Activated CD8-positive, alpha-beta T cell treated with anti-CD3 and anti-CD28 coated beads, Interleukin-2, amount 10 ng/mL, durations not matched to agents 7 days and 5 days (primary cell): ENCODE data around the gene ZNF19. TPM values are rescaled to one million over a fixed set of nuclear protein-coding genes. Genes with fewer than 3 reads are reported as not detected.
"Not testable (repeated sequence)": the region's sequence is repeated elsewhere in the genome, so short reads cannot be mapped to it uniquely, and the experiment has no call there.

ENCODE experiments used
- ATAC-seq: fragments of 150-1000 bp; cut with Tn5 transposase; one replicate; pipeline ENCODE4 v1.10.0; 2021; ENCODE audit warnings: moderate library complexity
- CTCF ChIA-PET: fragments of 350-600 bp; sonication (Branson Sonifier 250); formaldehyde crosslinking; loops from one replicate; lab custom pipeline; 2021; ENCODE audit warnings: antibody characterized with exemption; lab: Charles Lee
- POLR2A ChIA-PET: fragments of 350-600 bp; sonication (Branson Sonifier 250); formaldehyde crosslinking; loops from one replicate; lab custom pipeline; 2021; ENCODE audit warnings: antibody characterized with exemption; lab: Charles Lee
- DNase-seq: peaks from one replicate; pipeline ENCODE4 v3.0.0-alpha.2; 2020
- H3K27ac Mint-ChIP-seq: one replicate; pipeline ENCODE4 v1.8.0; 2021; ENCODE audit warnings: mild to moderate bottlenecking, mixed read lengths
- H3K27me3 Mint-ChIP-seq: one replicate; pipeline ENCODE4 v1.8.0; 2021; ENCODE audit warnings: low read depth, mixed read lengths
- H3K36me3 Mint-ChIP-seq: one replicate; pipeline ENCODE4 v1.8.0; 2021; ENCODE audit warnings: low read depth, mixed read lengths
- H3K4me1 Mint-ChIP-seq: one replicate; pipeline ENCODE4 v1.8.0; 2021; ENCODE audit warnings: low read depth, mixed read lengths
- H3K4me3 Mint-ChIP-seq: one replicate; pipeline ENCODE4 v1.8.0; 2021; ENCODE audit warnings: mild to moderate bottlenecking, mixed read lengths
- H3K9me3 Mint-ChIP-seq: one replicate; pipeline ENCODE4 v1.8.0; 2022; ENCODE audit warnings: mixed read lengths; ENCODE audit not compliant: insufficient read depth
- total RNA-seq, 2 experiments: library from RNA; stranded (reverse); gene quantifications; one replicate each; pipeline ENCODE4 v1.2.3, GENCODE V29; 2021

ZNF19 gene
- total RNA-seq, 2 experiments from 2014 or later, result 2.7 TPM

- Mint-ChIP-seq H3K27ac (no peak overlapping the region), H3K9me3 (no peaks in the 10 kb centered on the region), H3K36me3 (no peaks in the 10 kb centered on the region), H3K4me1 (no peaks in the 10 kb centered on the region), H3K4me3 (no peak overlapping the region), H3K27me3 (peaks cover 18% of the 10 kb centered on the region)
- ChIA-PET CTCF (no interaction called here), POLR2A (no interaction called here)
- no peak for DNase-seq
- ATAC-seq, result no peak
Measured at GRCh38 chr16:71513302-71513701, 24.2 kb upstream of the ZNF19 start.

- no peaks in the 10 kb centered on the region for H3K9me3 Mint-ChIP-seq
- no peaks in the 10 kb centered on the region for H3K4me1 Mint-ChIP-seq
- ChIA-PET CTCF (no interaction called here), POLR2A (no interaction called here)
- H3K27ac Mint-ChIP-seq, result no peak overlapping the region
- H3K27me3 Mint-ChIP-seq, result peaks cover 21% of the 10 kb centered on the region
- no peak overlapping the region for H3K4me3 Mint-ChIP-seq
- ATAC-seq (no peak), DNase-seq (no peak)
- H3K36me3 Mint-ChIP-seq, result no peaks in the 10 kb centered on the region
Measured at GRCh38 chr16:71507061-71507460, 17.9 kb upstream of the ZNF19 start.

DNA sequence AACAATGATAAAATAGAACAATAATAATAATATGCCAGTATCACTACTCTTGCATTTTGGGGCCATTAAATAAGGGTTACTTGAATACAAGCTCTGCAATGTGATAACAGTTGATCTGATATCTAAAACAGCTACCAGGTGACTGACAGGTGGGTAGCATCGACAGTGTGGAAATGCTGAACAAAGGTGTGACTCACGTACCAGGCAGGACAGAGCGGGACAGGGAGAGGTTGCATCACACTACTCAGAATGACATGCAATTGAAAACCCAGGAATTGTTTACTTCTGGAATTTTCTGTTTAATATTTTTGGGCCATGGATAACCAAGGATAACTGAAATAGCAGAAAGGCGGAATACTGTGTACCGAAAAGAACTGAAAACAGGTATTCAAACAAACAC lies 15.8 kb upstream of the ZNF19 start:
- Mint-ChIP-seq H3K27me3 (peaks cover 21% of the 10 kb centered on the region), H3K9me3 (no peaks in the 10 kb centered on the region), H3K4me1 (no peaks in the 10 kb centered on the region), H3K27ac (no peak overlapping the region), H3K4me3 (no peak overlapping the region), H3K36me3 (no peaks in the 10 kb centered on the region)
- no peak for DNase-seq
- ATAC-seq, result no peak
- ChIA-PET POLR2A (no interaction called here), CTCF (no interaction called here)

GRCh38 chr16:71504051-71504450 lies 14.9 kb upstream of the ZNF19 start:
- ATAC-seq, H3K36me3 Mint-ChIP-seq, DNase-seq, POLR2A ChIA-PET, H3K27ac Mint-ChIP-seq, H3K4me1 Mint-ChIP-seq, H3K9me3 Mint-ChIP-seq, H3K4me3 Mint-ChIP-seq, CTCF ChIA-PET: not testable (repeated sequence)
- H3K27me3 Mint-ChIP-seq, result peaks cover 16% of the 10 kb centered on the region

DNA sequence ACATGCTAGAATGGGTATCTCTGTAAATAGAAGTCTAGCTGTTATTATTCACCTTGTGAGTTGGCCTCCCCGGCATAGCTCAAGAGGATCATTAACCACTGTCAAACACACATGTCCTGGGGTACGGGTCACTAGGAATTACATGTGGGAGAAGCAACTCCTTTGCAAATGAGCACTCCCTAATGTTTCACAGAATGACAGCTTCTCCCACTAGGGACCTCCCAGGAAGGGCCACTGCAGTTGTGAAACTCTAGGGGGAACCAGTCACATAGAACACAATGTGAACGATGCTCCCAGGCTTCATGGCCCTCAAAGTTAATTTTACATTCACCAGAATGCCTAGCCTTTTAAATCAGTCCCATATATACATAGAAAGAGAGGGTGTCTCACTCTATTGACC lies 12.4 kb upstream of the ZNF19 start:
- CTCF ChIA-PET, result interaction anchor here (0.7 to 5.5 kb wide), 5 partner anchors 10 to 89 kb away, joined by 3 to 98 read pairs (median 4); partner anchors contain the start of genes ZNF19 and ZNF23
- Mint-ChIP-seq H3K9me3 (no peaks in the 10 kb centered on the region), H3K4me3 (no peak overlapping the region), H3K4me1 (no peaks in the 10 kb centered on the region), H3K27me3 (peaks cover 6% of the 10 kb centered on the region), H3K27ac (no peak overlapping the region), H3K36me3 (no peaks in the 10 kb centered on the region)
- DNase-seq, result no peak
- POLR2A ChIA-PET, result no interaction called here
- ATAC-seq, result no peak

GRCh38 chr16:71500964-71501363 lies 11.8 kb upstream of the ZNF19 start:
- H3K36me3 Mint-ChIP-seq, result no peaks in the 10 kb centered on the region
- no peak overlapping the region for H3K4me3 Mint-ChIP-seq
- no peak overlapping the region for H3K27ac Mint-ChIP-seq
- ATAC-seq, result no peak
- peaks cover 6% of the 10 kb centered on the region for H3K27me3 Mint-ChIP-seq
- no peaks in the 10 kb centered on the region for H3K9me3 Mint-ChIP-seq
- DNase-seq, result no peak
- CTCF ChIA-PET, result interaction anchor here (0.7 to 5.5 kb wide), 9 partner anchors 9 to 110 kb away, joined by 3 to 98 read pairs (median 5); partner anchors contain the start of genes ZNF19 and ZNF23
- no peaks in the 10 kb centered on the region for H3K4me1 Mint-ChIP-seq
- POLR2A ChIA-PET, result no interaction called here

DNA sequence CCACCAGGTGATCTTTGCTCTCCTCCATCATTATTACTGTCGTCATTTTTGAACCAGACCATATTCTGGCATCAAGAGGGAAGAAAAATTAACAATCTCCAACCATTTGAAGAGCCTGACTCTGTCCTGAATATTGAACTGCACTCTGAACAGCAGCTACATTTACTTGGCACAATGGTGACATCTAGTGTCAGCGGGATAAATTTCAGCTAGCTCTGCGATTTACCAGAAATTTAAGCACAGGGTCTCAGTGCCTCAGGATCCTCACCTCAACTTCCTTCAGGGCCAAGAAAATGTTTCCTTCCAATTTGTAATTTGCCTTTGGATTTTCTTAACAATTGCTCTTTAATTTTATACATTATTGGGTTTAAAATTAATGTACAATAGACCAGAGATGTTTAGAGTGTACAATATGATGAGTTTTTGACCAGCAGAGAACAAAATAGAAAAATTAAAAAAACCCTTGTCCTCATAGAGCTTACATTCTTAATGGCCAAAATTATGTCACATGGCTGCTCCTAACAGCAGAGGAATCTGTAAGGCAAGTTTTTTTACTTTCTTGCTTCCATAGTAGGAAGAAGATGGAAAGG lies 10.7 kb upstream of the ZNF19 start:
- Mint-ChIP-seq H3K9me3 (no peaks in the 10 kb centered on the region), H3K27me3 (peaks cover under 1% of the 10 kb centered on the region), H3K4me3 (no peak overlapping the region), H3K4me1 (no peaks in the 10 kb centered on the region), H3K27ac (no peak overlapping the region), H3K36me3 (no peaks in the 10 kb centered on the region)
- POLR2A ChIA-PET, result interaction anchor here (1.6 kb wide), 1 partner anchor 87 kb away, joined by 4 read pairs; no protein-coding TSS in a partner anchor
- DNase-seq, result peak; percentile 68
- CTCF ChIA-PET, result interaction anchor here (0.7 to 5.5 kb wide), 24 partner anchors 10 to 141 kb away, joined by 3 to 98 read pairs (median 4); partner anchors contain the start of genes CALB2, CHST4, ZNF19 and ZNF23
- peak; percentile 60 for ATAC-seq

DNA sequence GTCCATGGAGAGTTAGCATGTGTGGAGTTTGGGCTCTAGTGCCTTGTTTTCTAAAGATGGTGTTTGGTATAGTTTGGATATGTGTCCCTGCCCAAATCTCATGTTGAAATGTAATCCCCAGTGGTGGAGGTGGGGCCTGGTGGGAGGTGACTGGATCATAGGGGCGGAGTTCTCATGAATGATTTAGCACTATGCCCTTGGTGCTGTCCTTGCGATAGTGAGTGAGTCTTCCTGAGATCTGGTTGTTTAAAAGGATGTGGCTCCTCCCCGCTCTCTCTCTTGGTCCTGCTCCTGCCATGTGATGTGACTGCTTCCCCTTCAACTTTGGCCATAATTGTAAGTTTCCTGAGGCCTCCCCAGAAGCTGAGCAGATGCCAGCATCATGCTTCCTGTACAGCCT lies 8.9 kb upstream of the ZNF19 start:
- no peak overlapping the region for H3K4me3 Mint-ChIP-seq
- no peaks in the 10 kb centered on the region for H3K4me1 Mint-ChIP-seq
- DNase-seq, result no peak
- no peak for ATAC-seq
- H3K27ac Mint-ChIP-seq, result no peak overlapping the region
- no peaks in the 10 kb centered on the region for H3K27me3 Mint-ChIP-seq
- no peaks in the 10 kb centered on the region for H3K9me3 Mint-ChIP-seq
- CTCF ChIA-PET, result interaction anchor here (1.2 to 5.5 kb wide), 4 partner anchors 35 to 113 kb away, joined by 4 to 98 read pairs (median 12); partner anchors contain the start of gene ZNF23
- POLR2A ChIA-PET, result no interaction called here
- no peaks in the 10 kb centered on the region for H3K36me3 Mint-ChIP-seq

GRCh38 chr16:71493213-71493612 lies 4.1 kb upstream of the ZNF19 start:
- Mint-ChIP-seq H3K27ac (no peak overlapping the region), H3K27me3 (peaks cover 4% of the 10 kb centered on the region), H3K36me3 (no peaks in the 10 kb centered on the region), H3K9me3 (no peaks in the 10 kb centered on the region), H3K4me3 (no peak overlapping the region), H3K4me1 (no peaks in the 10 kb centered on the region)
- DNase-seq (no peak), ATAC-seq (no peak)
- POLR2A ChIA-PET, result no interaction called here
- CTCF ChIA-PET, result no interaction called here

DNA sequence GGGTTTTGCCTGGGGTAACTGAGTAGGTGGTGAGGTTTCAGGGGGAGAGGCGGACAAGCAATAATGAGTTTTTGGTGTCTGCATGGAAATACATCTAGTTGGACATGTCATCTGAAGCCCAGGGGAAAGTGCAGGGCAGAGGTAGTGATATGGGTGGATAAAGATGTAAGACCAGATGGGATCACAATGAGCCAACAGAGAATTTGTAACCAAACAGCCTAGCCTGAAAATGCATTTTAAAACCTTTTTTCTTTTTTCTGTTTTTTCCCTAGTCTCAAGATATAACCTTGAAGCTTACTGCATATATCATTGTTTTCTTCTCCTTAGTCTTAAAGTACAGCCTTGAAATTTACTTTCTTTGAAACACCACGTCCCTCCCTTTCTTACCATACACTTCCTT lies 3.7 kb upstream of the ZNF19 start:
- DNase-seq (no peak), ATAC-seq (no peak)
- ChIA-PET POLR2A (no interaction called here), CTCF (no interaction called here)
- Mint-ChIP-seq H3K27me3 (peaks cover 4% of the 10 kb centered on the region), H3K4me1 (no peaks in the 10 kb centered on the region), H3K4me3 (no peak overlapping the region), H3K36me3 (no peaks in the 10 kb centered on the region), H3K27ac (no peak overlapping the region), H3K9me3 (no peaks in the 10 kb centered on the region)

DNA sequence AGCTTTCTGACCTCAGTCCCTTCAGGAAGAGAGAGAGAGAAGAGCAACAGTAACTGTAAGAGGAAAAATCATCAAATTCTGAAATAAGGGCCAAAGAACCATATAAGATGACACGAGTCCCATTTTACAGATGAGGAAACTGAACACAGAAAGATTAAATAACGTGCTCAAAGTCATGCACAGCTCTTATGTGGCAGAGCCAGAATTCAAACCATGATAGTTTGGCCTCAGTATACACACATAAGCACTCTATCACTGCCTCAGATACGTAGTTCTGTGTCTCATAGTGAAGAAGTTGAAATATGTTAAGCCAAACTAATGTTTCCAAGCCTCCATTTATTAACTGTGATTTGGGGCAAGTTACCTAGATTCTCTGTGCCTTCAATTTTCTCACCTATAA lies 1.9 kb upstream of the ZNF19 start:
- POLR2A ChIA-PET, result no interaction called here
- ATAC-seq (no peak), DNase-seq (no peak)
- Mint-ChIP-seq H3K36me3 (no peaks in the 10 kb centered on the region), H3K27me3 (peaks cover 8% of the 10 kb centered on the region), H3K9me3 (no peaks in the 10 kb centered on the region), H3K4me3 (no peak overlapping the region), H3K27ac (no peak overlapping the region), H3K4me1 (no peaks in the 10 kb centered on the region)
- CTCF ChIA-PET, result interaction anchor here (2.7 kb wide), 1 partner anchor 9 kb away, joined by 12 read pairs; no protein-coding TSS in a partner anchor

- ChIA-PET POLR2A (no interaction called here), CTCF (interaction anchor here (2.7 kb wide), 1 partner anchor 10 kb away, joined by 12 read pairs; no protein-coding TSS in a partner anchor)
- ATAC-seq, result no peak
- DNase-seq, result no peak
- Mint-ChIP-seq H3K4me3 (no peak overlapping the region), H3K27ac (no peak overlapping the region), H3K27me3 (peaks cover 8% of the 10 kb centered on the region), H3K36me3 (no peaks in the 10 kb centered on the region), H3K4me1 (no peaks in the 10 kb centered on the region), H3K9me3 (no peaks in the 10 kb centered on the region)
Measured at GRCh38 chr16:71490361-71490760, 1.2 kb upstream of the ZNF19 start.
